Retinal pigment epithelial cell (primary cell): ENCODE results near the gene RGS6.

ENCODE experiments used
- DNase-seq: peaks from one replicate; pipeline ENCODE4 v3.0.0-alpha.2; 2010; ENCODE audit warnings: low read depth
- H3K4me3 ChIP-seq: 2 replicates; pipeline ENCODE4 v1.5.1; 2011; ENCODE audit warnings: mild to moderate bottlenecking, low read length, control low read depth, moderate library complexity
- CTCF ChIP-seq: conservative IDR thresholded peaks from 2 replicates; pipeline ENCODE4 v1.5.1; 2011; ENCODE audit warnings: low read depth, low read length, control low read depth, inconsistent platforms

Gene RGS6

DNA sequence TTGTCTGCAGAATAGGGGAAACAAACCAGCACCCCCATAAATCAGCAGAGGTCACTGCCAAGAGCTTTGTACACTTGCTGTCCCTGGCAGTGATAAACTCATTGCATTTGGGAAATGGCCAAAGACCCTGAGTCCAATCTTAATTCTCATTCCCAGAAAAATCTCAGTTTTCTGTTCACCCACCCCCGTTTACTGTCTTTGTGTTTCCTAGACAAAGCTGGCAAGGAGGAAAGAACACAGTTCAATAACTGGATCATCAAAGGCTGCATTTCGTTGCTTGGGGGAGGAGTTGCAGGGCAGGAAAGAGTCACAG, 596.6 kb downstream of the RGS6 start:
- no peak for TF ChIP-seq CTCF
- DNase-seq = no peak
- H3K4me3 ChIP-seq = no peak overlapping the region

DNA sequence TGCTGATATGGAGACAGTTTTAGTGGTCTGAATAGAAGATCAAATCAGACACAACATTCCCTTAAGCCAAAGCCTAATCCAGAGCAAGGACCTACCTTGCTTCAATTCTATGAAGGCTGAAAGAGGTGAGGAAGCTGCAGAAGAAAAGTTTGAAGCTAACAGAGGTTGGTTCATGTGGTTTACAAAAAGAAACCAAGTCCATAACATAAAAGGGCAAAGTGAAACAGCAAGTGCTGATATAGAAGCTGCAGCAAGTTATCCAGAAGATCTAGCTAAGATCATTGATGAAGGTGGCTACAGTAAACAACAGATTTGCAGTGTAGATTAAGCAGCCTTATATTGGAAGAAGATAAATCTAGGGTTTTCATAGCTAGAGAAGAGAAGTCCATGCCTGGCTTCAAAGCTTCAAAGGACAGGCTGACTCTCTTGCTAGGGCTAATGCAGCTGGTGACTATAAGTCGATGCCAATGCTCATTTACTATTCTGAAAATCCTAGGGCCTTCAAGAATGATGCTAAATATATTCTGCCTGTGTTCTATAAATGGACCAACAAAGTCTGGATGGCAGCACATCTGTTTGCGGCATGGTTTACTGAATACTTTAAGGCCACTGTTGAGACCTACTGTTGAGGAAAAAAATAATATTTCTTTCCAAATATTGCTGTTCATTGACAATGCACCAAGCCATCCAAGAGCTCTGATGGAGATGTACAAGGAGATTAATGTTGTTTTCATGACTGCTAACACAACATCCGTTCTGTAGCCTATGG, 600.6 kb downstream of the RGS6 start:
- TF ChIP-seq CTCF = no peak
- H3K4me3 ChIP-seq = no peak overlapping the region
- no peak for DNase-seq

DNA sequence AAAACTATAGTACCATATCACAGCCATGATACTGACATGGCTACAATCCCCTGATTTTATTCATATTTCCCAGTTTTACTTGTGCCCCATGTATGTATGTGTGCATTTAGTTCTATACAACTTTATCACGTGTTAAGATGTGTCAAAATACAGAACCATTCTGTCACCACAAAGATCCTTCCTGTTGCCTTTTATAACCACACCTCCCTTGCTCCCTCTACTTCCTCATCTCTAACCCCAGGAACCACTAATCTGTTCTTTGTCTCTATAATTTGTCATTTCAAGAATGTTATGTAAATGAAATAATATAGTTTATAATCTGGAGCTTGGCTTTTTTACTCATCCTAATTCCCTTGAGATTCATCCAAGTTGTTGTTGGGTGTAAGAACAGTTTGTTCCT, 603.3 kb downstream of the RGS6 start:
- DNase-seq = no peak
- no peak for TF ChIP-seq CTCF
- no peak overlapping the region for H3K4me3 ChIP-seq

GRCh38 chr14:72538387-72538786, 606.2 kb downstream of the RGS6 start:
- no peak for DNase-seq
- H3K4me3 ChIP-seq = no peak overlapping the region
- no peak for TF ChIP-seq CTCF

GRCh38 chr14:72539661-72540315, 607.6 kb downstream of the RGS6 start:
- no peak for DNase-seq
- TF ChIP-seq CTCF = no peak
- no peak overlapping the region for H3K4me3 ChIP-seq

DNA sequence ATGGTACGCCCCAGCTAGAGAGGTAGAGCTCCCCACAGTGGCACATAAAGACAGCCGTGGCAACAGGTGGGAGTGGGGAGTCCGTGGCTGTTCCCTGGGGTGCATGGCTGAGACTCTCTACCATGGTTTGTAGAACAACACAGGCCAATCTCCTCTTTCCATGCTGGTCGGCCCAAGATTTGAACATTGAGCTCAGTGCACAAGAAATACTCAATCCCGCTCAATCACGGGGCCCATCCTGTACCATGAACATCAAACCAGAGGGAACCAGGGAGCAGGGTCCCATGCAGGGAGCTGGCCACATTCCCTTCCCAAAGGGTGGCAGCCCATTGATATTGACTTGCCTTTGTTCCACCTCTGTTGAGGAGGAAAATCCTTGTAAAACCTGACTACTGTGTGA, 608.6 kb downstream of the RGS6 start:
- no peak for DNase-seq
- no peak for TF ChIP-seq CTCF

DNA sequence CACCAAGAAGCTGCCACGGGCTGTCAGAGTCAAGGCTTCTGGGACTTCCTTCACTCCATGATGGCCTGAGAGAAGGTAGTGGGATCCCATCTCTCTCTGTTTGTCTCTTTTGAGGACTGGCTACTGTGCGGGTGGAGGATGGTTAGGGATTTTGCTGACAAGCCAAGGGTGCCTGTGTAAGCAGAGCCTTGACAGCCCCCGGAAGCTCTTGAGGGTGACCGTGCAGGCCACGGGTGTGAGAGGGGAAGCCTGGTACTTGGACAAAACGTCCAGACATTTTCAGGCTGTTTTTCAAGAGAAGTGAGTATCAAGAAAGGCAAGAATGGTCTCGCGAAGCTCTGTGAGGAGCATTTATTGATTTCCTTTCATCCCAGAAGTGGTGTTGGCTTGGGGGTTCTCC, 609.3 kb downstream of the RGS6 start:
- no peak overlapping the region for H3K4me3 ChIP-seq
- no peak for DNase-seq
- no peak for TF ChIP-seq CTCF

More for the DNA sequence above, 608.6 kb downstream of the RGS6 start:
- H3K4me3 ChIP-seq = no peak overlapping the region
